Fibroblast of lung (primary cell): Measurements from ENCODE around the gene APCDD1L. TPM values are rescaled to one million over a fixed set of nuclear protein-coding genes. Genes with fewer than 3 reads are reported as not detected.

Source experiments
- DNase-seq, 2 donors: peaks; one replicate each; pipeline versions ENCODE4 v3.0.0 to v3.0.0-alpha.2; 2010; ENCODE audit warnings: low read depth in 2 of 2
- H2AFZ ChIP-seq: 2 replicates; pipeline ENCODE4 v1.5.1; 2012; ENCODE audit warnings: low read length, control low read depth, inconsistent platforms
- H3K27ac ChIP-seq: 2 replicates; pipeline ENCODE4 v1.5.1; 2011; ENCODE audit warnings: low read length, control low read depth; ENCODE audit not compliant: insufficient read depth
- H3K27me3 ChIP-seq: 2 replicates; pipeline ENCODE4 v1.5.1; 2011; ENCODE audit warnings: mild to moderate bottlenecking, low read length; ENCODE audit not compliant: control insufficient read depth, insufficient read depth
- H3K36me3 ChIP-seq: 2 replicates; pipeline ENCODE4 v1.5.1; 2011; ENCODE audit warnings: low read length; ENCODE audit not compliant: control insufficient read depth, insufficient read depth
- H3K4me1 ChIP-seq: 2 replicates; pipeline ENCODE4 v1.5.1; 2011; ENCODE audit warnings: low read length; ENCODE audit not compliant: control insufficient read depth, insufficient read depth; ENCODE audit errors: extremely low read depth
- H3K4me2 ChIP-seq: 2 replicates; pipeline ENCODE4 v1.5.1; 2011; ENCODE audit warnings: low read length, control low read depth; ENCODE audit not compliant: insufficient read depth; ENCODE audit errors: extremely low read depth
- H3K4me3 ChIP-seq, 4 experiments: fragments of 200-600 bp in 1 of 4; sonication (generic) in 1 of 4; replicated peaks in 1 of 4; 2 replicates each; pipeline ENCODE4 v1.5.1; 2011 to 2016; ENCODE audit warnings: low read length in 4 of 4, low read depth in 3 of 4, mild to moderate bottlenecking in 3 of 4, control low read depth in 2 of 4, inconsistent platforms in 1 of 4, mixed read lengths in 1 of 4; ENCODE audit not compliant: insufficient read depth in 1 of 4; ENCODE audit errors: control extremely low read depth in 1 of 4
- H3K79me2 ChIP-seq: 2 replicates; pipeline ENCODE4 v1.5.1; 2012; ENCODE audit warnings: mild to moderate bottlenecking, low read length, inconsistent platforms; ENCODE audit not compliant: control insufficient read depth, insufficient read depth
- H3K9ac ChIP-seq: 2 replicates; pipeline ENCODE4 v1.5.1; 2011; ENCODE audit warnings: mild to moderate bottlenecking, low read length, control low read depth; ENCODE audit not compliant: insufficient read depth
- H3K9me3 ChIP-seq: 2 replicates; pipeline ENCODE4 v1.5.1; 2012; ENCODE audit warnings: low read depth, low read length; ENCODE audit not compliant: control insufficient read depth, insufficient read depth
- H4K20me1 ChIP-seq: 2 replicates; pipeline ENCODE4 v1.5.1; 2011; ENCODE audit warnings: low read length; ENCODE audit not compliant: control insufficient read depth, insufficient read depth; ENCODE audit errors: extremely low read depth
- EZH2 ChIP-seq: IDR thresholded peaks from 2 replicates; pipeline ENCODE4 v1.5.1; 2012; ENCODE audit warnings: low read length, control low read depth, mild to moderate bottlenecking; ENCODE audit errors: missing control alignments
- polyA plus RNA-seq, 2 donors: library from polyadenylated mRNA; depleted of rRNA in 1 of 2; stranded (reverse) in 1 of 2; unstranded in 1 of 2; fragments of >200 nt; gene quantifications; 2 replicates each; pipeline ENCODE4 v1.2.1, GENCODE V29; 2011 to 2012; ENCODE audit warnings: missing spikeins in 1 of 2
- total RNA-seq: library from RNA; depleted of rRNA; stranded (reverse); fragments of >200 nt; gene quantifications from 2 replicates; pipeline ENCODE4 v1.2.1, GENCODE V29; 2014
- TF ChIP-seq, protein P1 (sequence below), 2 donors: IDR thresholded peaks in 1 of 2; conservative IDR thresholded peaks in 1 of 2; 1 replicate in 1 of 2; 2 replicates in 1 of 2; pipeline ENCODE4 v1.5.1; 2011 to 2012; ENCODE audit warnings: low read length in 2 of 2, control low read depth in 1 of 2, inconsistent platforms in 1 of 2, low read depth in 1 of 2, mild to moderate bottlenecking in 1 of 2

Gene APCDD1L
- total and polyA plus RNA-seq, 2 donors (not counting 1 experiment from before 2014, with no cell fraction given) = 0.18 to 0.99 TPM

DNA sequence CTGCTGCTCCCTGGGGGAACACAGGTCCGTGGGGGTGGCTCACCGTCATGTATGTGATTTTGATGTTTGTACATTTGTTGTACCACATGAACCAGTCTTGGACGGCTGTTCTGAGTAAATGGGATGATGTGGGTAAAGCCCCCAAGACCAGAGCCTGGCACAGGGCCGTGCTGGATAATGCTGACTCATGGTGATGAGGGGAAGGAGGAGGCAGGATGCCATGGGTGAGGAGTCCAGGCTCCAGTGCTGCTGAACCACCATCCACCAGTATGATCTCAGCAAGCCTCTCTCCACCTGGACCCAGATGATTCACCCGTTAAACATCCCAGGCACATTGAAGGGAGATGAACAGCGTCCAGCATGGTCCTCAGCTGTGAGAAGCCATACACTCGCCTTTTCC, 9.6 kb upstream of the APCDD1L start:
- H3K27me3 ChIP-seq = no peaks in the 10 kb centered on the region
- H3K4me3 ChIP-seq = no peak overlapping the region
- H3K27ac ChIP-seq = no peak overlapping the region
- H3K4me2 ChIP-seq = no peak overlapping the region
- TF ChIP-seq EZH2 = no peak
- no peak overlapping the region for H3K9ac ChIP-seq
- H3K4me1 ChIP-seq = no peaks in the 10 kb centered on the region
- no peaks in the 10 kb centered on the region for H3K79me2 ChIP-seq
- no peaks in the 10 kb centered on the region for H4K20me1 ChIP-seq
- H2AFZ ChIP-seq = no peak overlapping the region
- DNase-seq = peak; percentile 48 to 96
- H3K36me3 ChIP-seq = no peaks in the 10 kb centered on the region
- H3K9me3 ChIP-seq = no peaks in the 10 kb centered on the region

DNA sequence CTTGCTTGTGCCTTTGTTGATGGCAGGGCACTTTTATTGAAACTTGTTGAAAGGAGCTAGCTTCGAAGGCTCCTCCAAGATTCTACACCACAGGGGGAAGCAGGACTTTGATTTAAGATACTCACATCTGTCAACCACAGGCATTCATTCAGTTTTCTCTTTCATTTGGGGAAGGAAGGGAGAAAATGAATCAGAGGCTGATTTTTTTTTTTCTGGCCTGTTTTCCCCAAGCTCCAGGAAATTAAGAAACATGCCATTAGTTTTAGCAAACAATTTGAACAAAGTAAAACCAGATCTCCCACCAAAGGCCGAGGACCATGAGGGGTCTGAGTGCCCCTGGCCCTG, 8.7 kb upstream of the APCDD1L start:
- TF ChIP-seq EZH2 = no peak
- TF ChIP-seq, protein P1, sequence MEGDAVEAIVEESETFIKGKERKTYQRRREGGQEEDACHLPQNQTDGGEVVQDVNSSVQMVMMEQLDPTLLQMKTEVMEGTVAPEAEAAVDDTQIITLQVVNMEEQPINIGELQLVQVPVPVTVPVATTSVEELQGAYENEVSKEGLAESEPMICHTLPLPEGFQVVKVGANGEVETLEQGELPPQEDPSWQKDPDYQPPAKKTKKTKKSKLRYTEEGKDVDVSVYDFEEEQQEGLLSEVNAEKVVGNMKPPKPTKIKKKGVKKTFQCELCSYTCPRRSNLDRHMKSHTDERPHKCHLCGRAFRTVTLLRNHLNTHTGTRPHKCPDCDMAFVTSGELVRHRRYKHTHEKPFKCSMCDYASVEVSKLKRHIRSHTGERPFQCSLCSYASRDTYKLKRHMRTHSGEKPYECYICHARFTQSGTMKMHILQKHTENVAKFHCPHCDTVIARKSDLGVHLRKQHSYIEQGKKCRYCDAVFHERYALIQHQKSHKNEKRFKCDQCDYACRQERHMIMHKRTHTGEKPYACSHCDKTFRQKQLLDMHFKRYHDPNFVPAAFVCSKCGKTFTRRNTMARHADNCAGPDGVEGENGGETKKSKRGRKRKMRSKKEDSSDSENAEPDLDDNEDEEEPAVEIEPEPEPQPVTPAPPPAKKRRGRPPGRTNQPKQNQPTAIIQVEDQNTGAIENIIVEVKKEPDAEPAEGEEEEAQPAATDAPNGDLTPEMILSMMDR (conservative IDR thresholded peaks at IDR 0.05 in 1 of 2, IDR thresholded peaks at IDR 0.05 in 1 of 2; ENCODE audit: low read depth in 1 of 2, low read length in 2 of 2) = no peak
- H3K9me3 ChIP-seq = no peaks in the 10 kb centered on the region
- no peaks in the 10 kb centered on the region for H3K4me1 ChIP-seq
- H3K27ac ChIP-seq = no peak overlapping the region
- H2AFZ ChIP-seq = no peak overlapping the region
- no peaks in the 10 kb centered on the region for H3K36me3 ChIP-seq
- H4K20me1 ChIP-seq = no peaks in the 10 kb centered on the region
- H3K4me2 ChIP-seq = no peak overlapping the region
- H3K27me3 ChIP-seq = no peaks in the 10 kb centered on the region
- no peak overlapping the region for H3K9ac ChIP-seq
- H3K4me3 ChIP-seq = no peak overlapping the region
- H3K79me2 ChIP-seq = no peaks in the 10 kb centered on the region
- peak; percentile 33 to 88 for DNase-seq

DNA sequence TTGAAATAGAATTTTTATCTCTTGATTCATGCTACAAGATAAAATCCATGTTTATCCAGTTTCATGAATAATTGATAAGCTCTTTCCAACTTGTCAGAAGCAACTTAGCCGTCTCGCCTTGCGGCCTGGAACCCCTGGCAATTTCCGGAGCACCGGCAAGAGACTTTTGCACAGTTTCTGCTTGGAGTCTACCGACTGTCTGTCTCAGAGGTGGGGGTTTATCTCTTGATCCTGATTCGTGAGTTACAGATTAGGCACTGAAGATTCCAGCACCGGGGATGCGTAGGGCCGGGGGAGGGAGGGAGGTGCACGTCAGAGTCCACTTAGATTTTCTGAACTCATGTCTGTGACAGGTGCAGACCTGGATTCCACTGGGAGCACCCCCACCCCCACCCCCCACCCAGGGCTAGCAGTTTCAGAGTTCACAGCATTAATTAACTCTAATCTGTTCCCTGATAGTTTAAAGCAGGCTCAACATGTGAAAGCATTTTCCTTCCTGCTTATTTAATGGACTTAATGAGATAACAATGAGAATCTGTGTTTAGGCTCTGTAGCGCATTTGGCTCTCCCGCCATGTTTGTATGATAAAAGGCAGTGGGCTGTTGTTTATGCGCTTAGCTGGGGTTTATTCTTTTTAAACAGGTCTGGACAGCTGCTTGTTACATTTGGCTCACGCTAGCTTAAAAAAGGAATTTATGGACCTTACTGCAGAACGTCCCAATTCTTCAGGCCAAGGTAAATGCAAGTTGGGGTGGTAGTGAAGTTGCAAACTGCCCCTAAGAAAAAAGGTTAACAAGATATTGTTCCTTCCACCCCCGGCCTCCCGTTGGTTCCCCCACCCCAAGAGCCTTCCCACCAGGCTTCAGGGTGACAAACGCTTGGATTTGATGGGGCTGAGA, 8.1 kb upstream of the APCDD1L start:
- no peaks in the 10 kb centered on the region for H4K20me1 ChIP-seq
- H3K36me3 ChIP-seq = no peaks in the 10 kb centered on the region
- no peaks in the 10 kb centered on the region for H3K4me1 ChIP-seq
- no peak overlapping the region for H3K27ac ChIP-seq
- H3K27me3 ChIP-seq = no peaks in the 10 kb centered on the region
- H3K79me2 ChIP-seq = no peaks in the 10 kb centered on the region
- no peak overlapping the region for H2AFZ ChIP-seq
- no peaks in the 10 kb centered on the region for H3K9me3 ChIP-seq
- no peak overlapping the region for H3K9ac ChIP-seq
- TF ChIP-seq, protein P1 (conservative IDR thresholded peaks at IDR 0.05 in 1 of 2, IDR thresholded peaks at IDR 0.05 in 1 of 2; ENCODE audit: low read depth in 1 of 2, low read length in 2 of 2) = no peak
- no peak for TF ChIP-seq EZH2
- H3K4me2 ChIP-seq = no peak overlapping the region
- peak; percentile 25 to 95 for DNase-seq
- no peak overlapping the region for H3K4me3 ChIP-seq
